ENCODE data around the gene HAVCR1.
"Not testable (repeated sequence)": the region's sequence is repeated elsewhere in the genome, so short reads cannot be mapped to it uniquely, and the experiment has no call there.

HAVCR1 gene

GRCh38 chr5:157049605-157050004 lies 9.3 kb downstream of the HAVCR1 start:
- DNase-seq (ENCODE audit: low read depth) = no peak

GRCh38 chr5:157047898-157048297 lies 11.0 kb downstream of the HAVCR1 start:
- DNase-seq (ENCODE audit: low read depth) = no peak

GRCh38 chr5:157047016-157047415 lies 11.9 kb downstream of the HAVCR1 start:
- not testable (repeated sequence) for DNase-seq (ENCODE audit: low read depth)

GRCh38 chr5:157046041-157046440 lies 12.9 kb downstream of the HAVCR1 start:
- no peak for DNase-seq (ENCODE audit: low read depth)

GRCh38 chr5:157045601-157046000 lies 13.3 kb downstream of the HAVCR1 start:
- DNase-seq (ENCODE audit: low read depth) = no peak

- no peak for DNase-seq (ENCODE audit: low read depth)
These were observed 20.2 kb downstream of the HAVCR1 start for GRCh38 chr5:157038568-157039187.

GRCh38 chr5:157034106-157035072 lies 24.5 kb downstream of the HAVCR1 start:
- DNase-seq (ENCODE audit: low read depth) = not testable (repeated sequence)

GRCh38 chr5:157033071-157033583 lies 25.8 kb downstream of the HAVCR1 start:
- DNase-seq (ENCODE audit: low read depth) = no peak

- no peak for DNase-seq (ENCODE audit: low read depth)
These were observed 28.2 kb downstream of the HAVCR1 start for GRCh38 chr5:157030692-157031091.

GRCh38 chr5:157029457-157029856 lies 29.5 kb downstream of the HAVCR1 start:
- no peak for DNase-seq (ENCODE audit: low read depth)

- DNase-seq (ENCODE audit: low read depth) = not testable (repeated sequence)
These were observed 31.3 kb downstream of the HAVCR1 start for GRCh38 chr5:157027663-157028062.

- DNase-seq (ENCODE audit: low read depth) = no peak
These were observed 32.0 kb downstream of the HAVCR1 start for GRCh38 chr5:157026789-157027424.

GRCh38 chr5:157025093-157025698 lies 33.7 kb downstream of the HAVCR1 start:
- DNase-seq (ENCODE audit: low read depth) = no peak

- DNase-seq (ENCODE audit: low read depth) = no peak
These were observed 34.5 kb downstream of the HAVCR1 start for GRCh38 chr5:157024208-157024959.

- no peak for DNase-seq (ENCODE audit: low read depth)
These were observed 36.9 kb downstream of the HAVCR1 start for GRCh38 chr5:157022024-157022423.

- no peak for DNase-seq (ENCODE audit: low read depth)
These were observed 38.2 kb downstream of the HAVCR1 start for GRCh38 chr5:157020511-157021222.

GRCh38 chr5:157020002-157020401 lies 38.9 kb downstream of the HAVCR1 start:
- no peak for DNase-seq (ENCODE audit: low read depth)

GRCh38 chr5:157014143-157014542 lies 44.8 kb downstream of the HAVCR1 start:
- not testable (repeated sequence) for DNase-seq (ENCODE audit: low read depth)

GRCh38 chr5:157006262-157006661 lies 52.7 kb downstream of the HAVCR1 start:
- no peak for DNase-seq (ENCODE audit: low read depth)

- DNase-seq (ENCODE audit: low read depth) = no peak
These were observed 53.9 kb downstream of the HAVCR1 start for GRCh38 chr5:157004893-157005551.
